ENCODE data around the gene CTNND2. TPM values are rescaled to one million over a fixed set of nuclear protein-coding genes. Genes with fewer than 3 reads are reported as not detected.

The CTNND2 gene
- total and polyA plus RNA-seq, 4 donors = 0.30 to 2.2 (median 0.71) TPM

DNA sequence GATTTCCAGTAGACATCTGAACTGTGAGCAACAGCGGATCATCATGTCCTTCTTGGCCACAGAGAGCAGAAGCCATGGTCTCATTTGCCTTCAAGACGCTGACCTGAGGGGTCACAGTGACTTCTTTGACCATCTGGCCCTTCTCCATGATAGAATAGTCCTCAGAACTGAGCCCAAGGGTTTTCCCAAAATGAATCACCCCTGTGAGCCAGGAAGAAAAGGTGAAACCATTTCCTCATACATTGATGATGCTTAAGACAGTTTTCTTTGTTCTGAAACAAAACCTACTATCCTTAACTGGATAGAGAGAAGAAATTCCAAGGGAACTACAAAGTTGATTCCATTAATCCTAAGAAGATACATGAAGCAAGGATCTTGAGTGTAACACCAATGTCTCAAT, 503.9 kb downstream of the CTNND2 start:
- no peak for ATAC-seq (ENCODE audit: insufficient read depth, low FRiP score)
- H3K9me3 ChIP-seq (ENCODE audit: control insufficient read depth in 4 of 4, insufficient read depth in 3 of 4, low read length in 3 of 4) = no peaks in the 10 kb centered on the region
- H3K27ac ChIP-seq (ENCODE audit: low read depth in 1 of 2, low read length in 1 of 2) = no peak overlapping the region
- TF ChIP-seq, protein P1, sequence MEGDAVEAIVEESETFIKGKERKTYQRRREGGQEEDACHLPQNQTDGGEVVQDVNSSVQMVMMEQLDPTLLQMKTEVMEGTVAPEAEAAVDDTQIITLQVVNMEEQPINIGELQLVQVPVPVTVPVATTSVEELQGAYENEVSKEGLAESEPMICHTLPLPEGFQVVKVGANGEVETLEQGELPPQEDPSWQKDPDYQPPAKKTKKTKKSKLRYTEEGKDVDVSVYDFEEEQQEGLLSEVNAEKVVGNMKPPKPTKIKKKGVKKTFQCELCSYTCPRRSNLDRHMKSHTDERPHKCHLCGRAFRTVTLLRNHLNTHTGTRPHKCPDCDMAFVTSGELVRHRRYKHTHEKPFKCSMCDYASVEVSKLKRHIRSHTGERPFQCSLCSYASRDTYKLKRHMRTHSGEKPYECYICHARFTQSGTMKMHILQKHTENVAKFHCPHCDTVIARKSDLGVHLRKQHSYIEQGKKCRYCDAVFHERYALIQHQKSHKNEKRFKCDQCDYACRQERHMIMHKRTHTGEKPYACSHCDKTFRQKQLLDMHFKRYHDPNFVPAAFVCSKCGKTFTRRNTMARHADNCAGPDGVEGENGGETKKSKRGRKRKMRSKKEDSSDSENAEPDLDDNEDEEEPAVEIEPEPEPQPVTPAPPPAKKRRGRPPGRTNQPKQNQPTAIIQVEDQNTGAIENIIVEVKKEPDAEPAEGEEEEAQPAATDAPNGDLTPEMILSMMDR (IDR thresholded peaks at IDR 0.05; ENCODE audit: control extremely low read depth, extremely low read depth) = no peak
- 86 to 98% methylated on average over 2 of the region's 2 CpGs for WGBS, 2 donors
- no peaks in the 10 kb centered on the region for H3K27me3 ChIP-seq (ENCODE audit: control insufficient read depth in 3 of 3, insufficient read depth in 3 of 3, low read length in 2 of 3)
- no peak overlapping the region for H3K9ac ChIP-seq (ENCODE audit: insufficient read depth in 1 of 2, low read length in 2 of 2)
- no peak overlapping the region for H3K4me3 ChIP-seq
- H3K36me3 ChIP-seq (ENCODE audit: control insufficient read depth in 4 of 4, insufficient read depth in 4 of 4, low read length in 4 of 4) = no peaks in the 10 kb centered on the region
- no peak for DNase-seq
- no peaks in the 10 kb centered on the region for H3K4me1 ChIP-seq (ENCODE audit: control insufficient read depth in 5 of 5, insufficient read depth in 5 of 5, low read length in 5 of 5)

DNA sequence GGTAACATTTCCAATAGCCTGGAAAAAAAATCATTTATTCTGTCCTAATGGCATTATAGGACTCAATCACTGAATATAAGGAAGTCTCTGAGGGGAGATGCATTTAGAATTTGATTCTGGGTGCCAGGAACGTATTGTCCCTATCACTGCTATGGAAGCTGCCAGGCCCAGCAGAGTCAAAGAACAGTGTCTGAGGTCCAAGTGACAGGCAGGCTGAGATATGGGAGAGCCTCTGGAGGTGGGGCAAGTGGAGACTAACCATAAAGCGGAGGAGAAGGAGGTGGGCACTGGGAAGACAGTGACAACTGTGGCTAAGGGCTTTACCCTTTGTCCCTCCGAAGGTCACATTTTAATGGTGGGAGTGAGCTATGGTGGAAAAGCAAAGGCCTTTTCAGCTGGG, 505.5 kb downstream of the CTNND2 start:
- no peaks in the 10 kb centered on the region for H3K4me1 ChIP-seq (ENCODE audit: control insufficient read depth in 5 of 5, insufficient read depth in 5 of 5, low read length in 5 of 5)
- H3K9ac ChIP-seq (ENCODE audit: insufficient read depth in 1 of 2, low read length in 2 of 2) = no peak overlapping the region
- TF ChIP-seq, protein P1 (IDR thresholded peaks at IDR 0.05; ENCODE audit: control extremely low read depth, extremely low read depth) = no peak
- no peaks in the 10 kb centered on the region for H3K27me3 ChIP-seq (ENCODE audit: control insufficient read depth in 3 of 3, insufficient read depth in 3 of 3, low read length in 2 of 3)
- H3K4me3 ChIP-seq = no peak overlapping the region
- ATAC-seq (ENCODE audit: insufficient read depth, low FRiP score) (no peak), DNase-seq (no peak)
- no peaks in the 10 kb centered on the region for H3K9me3 ChIP-seq (ENCODE audit: control insufficient read depth in 4 of 4, insufficient read depth in 3 of 4, low read length in 3 of 4)
- no peaks in the 10 kb centered on the region for H3K36me3 ChIP-seq (ENCODE audit: control insufficient read depth in 4 of 4, insufficient read depth in 4 of 4, low read length in 4 of 4)
- no peak overlapping the region for H3K27ac ChIP-seq (ENCODE audit: low read depth in 1 of 2, low read length in 1 of 2)
- 88 to 92% methylated on average over 3 of the region's 3 CpGs for WGBS, 2 donors

DNA sequence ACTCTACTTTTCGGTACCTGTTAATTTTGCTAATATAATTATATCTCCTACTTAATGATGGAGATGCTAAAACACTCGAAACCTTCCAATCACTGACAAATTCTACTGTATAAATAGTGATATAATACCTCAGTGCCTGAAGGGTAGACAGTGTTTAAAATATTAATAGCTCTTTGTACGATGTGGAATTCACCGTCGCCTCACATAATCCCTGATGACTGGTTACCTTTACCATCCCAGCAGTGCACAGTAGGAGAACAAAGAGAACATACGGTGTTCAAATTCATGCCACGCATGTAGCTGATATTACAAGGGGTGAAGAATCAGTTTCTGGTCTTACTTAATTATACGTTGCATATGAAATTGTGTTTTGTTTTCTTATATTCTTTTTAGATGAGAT, 506.7 kb downstream of the CTNND2 start:
- no peaks in the 10 kb centered on the region for H3K36me3 ChIP-seq (ENCODE audit: control insufficient read depth in 4 of 4, insufficient read depth in 4 of 4, low read length in 4 of 4)
- no peaks in the 10 kb centered on the region for H3K27me3 ChIP-seq (ENCODE audit: control insufficient read depth in 3 of 3, insufficient read depth in 3 of 3, low read length in 2 of 3)
- no peak overlapping the region for H3K4me3 ChIP-seq
- DNase-seq = no peak
- 92 to 95% methylated on average over 8 of the region's 8 CpGs for WGBS, 2 donors
- no peak for ATAC-seq (ENCODE audit: insufficient read depth, low FRiP score)
- no peak overlapping the region for H3K9ac ChIP-seq (ENCODE audit: insufficient read depth in 1 of 2, low read length in 2 of 2)
- H3K9me3 ChIP-seq (ENCODE audit: control insufficient read depth in 4 of 4, insufficient read depth in 3 of 4, low read length in 3 of 4) = no peaks in the 10 kb centered on the region
- TF ChIP-seq, protein P1 (IDR thresholded peaks at IDR 0.05; ENCODE audit: control extremely low read depth, extremely low read depth) = no peak
- no peaks in the 10 kb centered on the region for H3K4me1 ChIP-seq (ENCODE audit: control insufficient read depth in 5 of 5, insufficient read depth in 5 of 5, low read length in 5 of 5)
- H3K27ac ChIP-seq (ENCODE audit: low read depth in 1 of 2, low read length in 1 of 2) = no peak overlapping the region

DNA sequence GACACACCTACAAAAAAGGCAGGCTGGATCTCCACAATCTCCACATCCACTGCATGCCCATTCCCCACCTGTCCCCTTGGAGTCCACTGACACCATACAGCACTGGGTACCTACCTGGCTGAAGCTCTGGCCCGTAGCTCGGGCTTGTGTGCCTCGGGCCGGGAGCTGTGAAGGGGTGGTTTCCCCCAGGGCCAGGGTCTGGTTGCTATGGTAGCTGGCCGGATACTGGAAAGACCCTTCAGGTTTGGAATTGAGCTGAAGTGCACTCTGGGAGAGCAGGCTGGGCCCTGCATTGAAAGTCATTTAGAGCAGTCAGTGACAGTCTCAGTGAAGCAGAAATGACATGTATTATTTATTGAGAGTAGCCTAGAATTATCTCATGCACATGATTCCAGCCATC, 507.3 kb downstream of the CTNND2 start:
- Histone ChIP-seq H3K9ac (ENCODE audit: insufficient read depth in 1 of 2, low read length in 2 of 2) (no peak overlapping the region), H3K27ac (ENCODE audit: low read depth in 1 of 2, low read length in 1 of 2) (no peak overlapping the region), H3K4me3 (no peak overlapping the region), H3K4me1 (ENCODE audit: control insufficient read depth in 5 of 5, insufficient read depth in 5 of 5, low read length in 5 of 5) (no peaks in the 10 kb centered on the region), H3K27me3 (ENCODE audit: control insufficient read depth in 3 of 3, insufficient read depth in 3 of 3, low read length in 2 of 3) (no peaks in the 10 kb centered on the region), H3K36me3 (ENCODE audit: control insufficient read depth in 4 of 4, insufficient read depth in 4 of 4, low read length in 4 of 4) (no peaks in the 10 kb centered on the region), H3K9me3 (ENCODE audit: control insufficient read depth in 4 of 4, insufficient read depth in 3 of 4, low read length in 3 of 4) (no peaks in the 10 kb centered on the region)
- DNase-seq = no peak
- ATAC-seq (ENCODE audit: insufficient read depth, low FRiP score) = no peak
- TF ChIP-seq, protein P1 (IDR thresholded peaks at IDR 0.05; ENCODE audit: control extremely low read depth, extremely low read depth) = no peak
- 74 to 85% methylated on average over 5 of the region's 5 CpGs for WGBS, 2 donors
